PC-9 (cell line): Measurements from ENCODE around the gene RAE1. TPM values are rescaled to one million over a fixed set of nuclear protein-coding genes. Genes with fewer than 3 reads are reported as not detected.

Source experiments
- BruUV-seq: library from RNA; stranded (reverse); fragments of 400-500 nt; replicated peaks from 2 replicates; lab custom pipeline; 2021; lab: Mats Ljungman, UMichigan
- CTCF ChIA-PET: fragments of 300-600 bp; sonication (Branson Sonifier 250); formaldehyde crosslinking; loops from one replicate; lab custom pipeline; 2022; ENCODE audit warnings: antibody characterized with exemption; lab: Charles Lee
- POLR2A ChIA-PET: fragments of 300-600 bp; sonication (Branson Sonifier 250); formaldehyde crosslinking; loops from one replicate; lab custom pipeline; 2022; ENCODE audit warnings: antibody characterized with exemption; ENCODE audit not compliant: unreplicated experiment; lab: Charles Lee
- DNase-seq, 2 experiments: peaks; one replicate each; pipeline versions ENCODE4 v3.0.0 to v3.0.0-alpha.2; 2015 to 2022; ENCODE audit warnings: mixed read lengths in 1 of 2
- H2AFZ ChIP-seq: fragments of 200-600 bp; sonication (generic); 2 replicates; pipeline ENCODE4 v1.8.1; 2017; ENCODE audit warnings: antibody characterized with exemption
- H3F3A ChIP-seq: fragments of 200-600 bp; sonication (generic); 2 replicates; pipeline ENCODE4 v1.8.1; 2017; ENCODE audit warnings: antibody characterized with exemption, mild to moderate bottlenecking, low read depth; ENCODE audit not compliant: insufficient read depth
- H3K27ac ChIP-seq: fragments of 200-600 bp; sonication (generic); 2 replicates; pipeline ENCODE4 v1.6.1; 2016; ENCODE audit warnings: mixed run types
- H3K27me3 ChIP-seq: fragments of 200-600 bp; sonication (generic); 2 replicates; pipeline ENCODE4 v1.6.1; 2016; ENCODE audit warnings: low read depth, mixed run types; ENCODE audit not compliant: insufficient read depth
- H3K36me3 ChIP-seq: fragments of 200-600 bp; sonication (generic); 2 replicates; pipeline ENCODE4 v1.6.1; 2016; ENCODE audit warnings: low read depth, mixed run types
- H3K4me1 ChIP-seq: fragments of 200-600 bp; sonication (generic); replicated peaks from 2 replicates; pipeline ENCODE4 v1.6.1; 2016; ENCODE audit warnings: mixed run types; ENCODE audit not compliant: insufficient read depth
- H3K4me2 ChIP-seq: fragments of 200-600 bp; sonication (generic); 2 replicates; pipeline ENCODE4 v1.6.1; 2017; ENCODE audit warnings: mixed run types
- H3K4me3 ChIP-seq: fragments of 200-600 bp; sonication (generic); 2 replicates; pipeline ENCODE4 v1.6.1; 2016; ENCODE audit warnings: mixed run types
- H3K79me2 ChIP-seq: fragments of 200-600 bp; sonication (generic); 2 replicates; pipeline ENCODE4 v1.6.1; 2017; ENCODE audit warnings: low read depth, mixed run types
- H3K9me2 ChIP-seq: fragments of 200-600 bp; sonication (generic); 2 replicates; pipeline ENCODE4 v1.8.1; 2017; ENCODE audit warnings: mild to moderate bottlenecking; ENCODE audit not compliant: insufficient read depth
- H3K9me3 ChIP-seq: fragments of 200-600 bp; sonication (generic); 2 replicates; pipeline ENCODE4 v1.8.1; 2016; ENCODE audit warnings: low read depth; ENCODE audit not compliant: insufficient read depth
- H4K20me1 ChIP-seq: fragments of 200-600 bp; sonication (generic); 2 replicates; pipeline ENCODE4 v1.8.1; 2017; ENCODE audit not compliant: insufficient read depth
- CTCF ChIP-seq: fragments of 200-600 bp; sonication (generic); conservative IDR thresholded peaks from 2 replicates; pipeline ENCODE4 v1.6.1; 2017; ENCODE audit warnings: mixed run types, antibody characterized with exemption, mild to moderate bottlenecking, moderate library complexity
- EZH2 ChIP-seq: fragments of 200-600 bp; sonication (generic); IDR thresholded peaks from 2 replicates; pipeline ENCODE4 v1.8.0; 2017; ENCODE audit warnings: antibody characterized with exemption, low read depth
- intact Hi-C: fragments of 100-400 bp; cut with micrococcal nuclease; formaldehyde crosslinking; loops from one replicate; pipeline ENCODE4 v1.10.0; 2022; ENCODE audit not compliant: unreplicated experiment
- total RNA-seq: library from RNA; stranded (reverse); gene quantifications from 2 replicates; pipeline ENCODE4 v1.2.3, GENCODE V29; 2021

The RAE1 gene
- total RNA-seq, 1 experiment from 2014 or later = 38.4 TPM

- DNase-seq = no peak
- no peak overlapping the region for H3K4me2 ChIP-seq
- no peak overlapping the region for H3K4me3 ChIP-seq
- H3K9me2 ChIP-seq = no peaks in the 10 kb centered on the region
- H3K36me3 ChIP-seq = no peaks in the 10 kb centered on the region
- H4K20me1 ChIP-seq = 0 out of 2 replicates have a peak, but pooled peaks cover 4% of the 10 kb centered on the region
- no peaks in the 10 kb centered on the region for H3F3A ChIP-seq
- no peak overlapping the region for H2AFZ ChIP-seq
- no peaks in the 10 kb centered on the region for H3K4me1 ChIP-seq
- no peaks in the 10 kb centered on the region for H3K27me3 ChIP-seq
- ChIA-PET CTCF (interaction anchor here (0.7 kb wide), 1 partner anchor 35 kb away, joined by 3 read pairs; no protein-coding TSS in a partner anchor), POLR2A (no interaction called here)
- no peak overlapping the region for H3K27ac ChIP-seq
- no peaks in the 10 kb centered on the region for H3K9me3 ChIP-seq
- H3K79me2 ChIP-seq = no peaks in the 10 kb centered on the region
- intact Hi-C loops = no loop called here
- TF ChIP-seq CTCF = no peak
- BruUV-seq = no TSS peak
Observed at GRCh38 chr20:57401565-57401918, 50.5 kb downstream of the RAE1 start.

DNA sequence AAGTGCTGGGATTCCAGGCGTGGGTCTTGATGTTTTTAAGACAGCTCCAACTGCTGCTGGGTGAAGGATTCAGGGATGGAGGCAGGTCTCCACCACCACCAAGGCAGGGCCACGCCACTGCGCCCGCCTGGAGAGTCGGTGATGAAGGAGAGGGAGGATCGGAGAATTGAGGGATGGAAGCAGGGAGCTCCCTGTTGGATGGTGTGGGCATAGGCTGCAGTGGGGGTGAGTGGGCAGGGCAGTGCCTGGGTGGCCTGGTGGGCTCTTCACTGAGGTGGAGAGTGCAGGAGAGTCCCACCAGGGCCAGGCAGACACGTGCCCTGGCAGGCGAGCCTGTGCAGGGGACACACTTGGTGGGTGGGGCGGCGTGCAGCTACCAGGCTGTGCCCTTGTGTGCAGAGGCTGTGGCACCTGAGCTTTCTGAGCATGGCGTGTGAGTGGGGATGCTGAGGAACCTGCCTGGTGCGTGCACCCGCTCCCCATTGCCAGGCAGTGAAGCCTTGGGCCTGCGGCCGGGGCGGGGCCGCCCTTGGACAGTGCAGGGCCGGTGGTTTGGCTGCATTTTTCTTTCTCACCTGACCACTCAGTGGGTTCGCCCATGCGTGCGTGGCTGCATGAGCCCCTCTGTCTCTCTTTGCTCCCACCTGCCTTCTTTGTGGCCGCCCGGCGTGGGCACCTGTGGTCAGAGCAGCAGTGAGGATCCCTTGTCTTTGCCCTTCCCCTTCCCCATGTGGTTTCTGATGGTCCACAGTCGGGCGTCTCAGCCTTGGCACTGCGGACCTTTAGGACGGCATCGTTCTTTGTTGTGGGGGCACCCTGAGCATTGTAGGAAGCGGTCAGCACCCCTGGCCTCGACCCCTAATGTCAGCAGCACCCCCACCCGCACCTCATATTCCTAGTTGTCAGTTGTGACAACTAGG, 51.4 kb downstream of the RAE1 start:
- Histone ChIP-seq H3K4me2 (no peak overlapping the region), H3K9me3 (no peaks in the 10 kb centered on the region), H3K4me1 (no peaks in the 10 kb centered on the region), H3K79me2 (no peaks in the 10 kb centered on the region), H3K27ac (no peak overlapping the region), H3K9me2 (no peaks in the 10 kb centered on the region), H3K4me3 (no peak overlapping the region), H2AFZ (no peak overlapping the region), H3F3A (no peaks in the 10 kb centered on the region), H3K36me3 (no peaks in the 10 kb centered on the region), H3K27me3 (no peaks in the 10 kb centered on the region), H4K20me1 (peaks cover 4% of the 10 kb centered on the region; the same call in 1 of the 2 replicates)
- no TSS peak for BruUV-seq
- DNase-seq = no peak
- intact Hi-C loops = no loop called here
- ChIA-PET CTCF (interaction anchor here (0.5 kb wide), 1 partner anchor 14 kb away, joined by 6 read pairs; no protein-coding TSS in a partner anchor), POLR2A (no interaction called here)
- TF ChIP-seq EZH2 = no peak
- TF ChIP-seq CTCF = no peak

DNA sequence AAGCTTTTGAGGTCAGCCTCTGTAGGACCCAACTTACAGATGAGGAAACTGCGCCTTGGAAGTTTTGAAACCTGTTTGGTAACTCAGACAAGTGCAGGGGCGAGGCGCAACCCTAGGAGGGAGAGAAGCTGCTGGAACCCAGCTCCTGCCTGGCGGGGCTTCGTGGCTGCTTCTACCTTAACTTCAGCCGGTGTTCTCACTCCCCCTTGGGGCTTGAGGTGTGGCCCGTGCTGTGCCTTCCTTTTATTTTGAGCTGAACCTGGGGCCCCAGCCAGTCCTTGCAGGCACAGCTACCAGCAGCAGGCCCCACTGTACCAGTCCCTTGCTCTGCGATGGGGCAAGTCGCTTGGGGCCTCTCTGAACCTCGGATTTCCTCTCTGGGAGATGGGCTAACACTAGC, 52.2 kb downstream of the RAE1 start:
- H3K36me3 ChIP-seq = no peaks in the 10 kb centered on the region
- no peak overlapping the region for H3K27ac ChIP-seq
- H3K79me2 ChIP-seq = no peaks in the 10 kb centered on the region
- no peak for DNase-seq
- POLR2A ChIA-PET = no interaction called here
- H2AFZ ChIP-seq = no peak overlapping the region
- CTCF ChIA-PET = no interaction called here
- no TSS peak for BruUV-seq
- no peaks in the 10 kb centered on the region for H3K9me2 ChIP-seq
- no peak overlapping the region for H3K4me2 ChIP-seq
- H3K4me1 ChIP-seq = no peaks in the 10 kb centered on the region
- no peak overlapping the region for H3K4me3 ChIP-seq
- no peaks in the 10 kb centered on the region for H3K27me3 ChIP-seq
- peaks cover 4% of the 10 kb centered on the region; the same call in 1 of the 2 replicates for H4K20me1 ChIP-seq
- H3K9me3 ChIP-seq = no peaks in the 10 kb centered on the region
- no peaks in the 10 kb centered on the region for H3F3A ChIP-seq
- TF ChIP-seq CTCF (no peak), EZH2 (no peak)
- intact Hi-C loops = no loop called here
